Peyer's patch (tissue), 4 donors: Measurements from ENCODE around the gene KDM6A. TPM values are rescaled to one million over a fixed set of nuclear protein-coding genes. Genes with fewer than 3 reads are reported as not detected.

Experiments
- DNase-seq, 3 donors: peaks; one replicate each; pipeline ENCODE4 v3.0.0-alpha.2; 2017 to 2019
- H3K27ac ChIP-seq, 4 donors: fragments of 200-600 bp; sonication (generic); one replicate each; pipeline ENCODE4 v1.5.1; 2016 to 2019
- H3K27me3 ChIP-seq, 2 donors: fragments of 200-600 bp; sonication (generic); one replicate each; pipeline ENCODE4 v1.5.1; 2019
- H3K36me3 ChIP-seq, 3 donors: fragments of 200-600 bp; sonication (generic); one replicate each; pipeline ENCODE4 v1.5.1; 2016 to 2019
- H3K4me1 ChIP-seq, 4 donors: fragments of 200-600 bp; sonication (generic); one replicate each; pipeline ENCODE4 v1.5.1; 2016 to 2019
- H3K4me3 ChIP-seq, 4 donors: fragments of 200-600 bp; sonication (generic); 1 replicate in 3 of 4; 2 replicates in 1 of 4; pipeline ENCODE4 v1.5.1; 2016 to 2019; ENCODE audit warnings: mild to moderate bottlenecking in 1 of 4
- H3K9me3 ChIP-seq, 4 donors: fragments of 200-600 bp; sonication (generic); one replicate each; pipeline ENCODE4 v1.5.1; 2016 to 2019; ENCODE audit warnings: mild to moderate bottlenecking in 1 of 4
- POLR2A ChIP-seq, 2 donors: fragments of 450-650 bp; IDR thresholded peaks; one replicate each; pipeline ENCODE4 v1.5.1; 2017; ENCODE audit warnings: antibody characterized with exemption in 2 of 2, mild to moderate bottlenecking in 2 of 2, moderate library complexity in 2 of 2
- total RNA-seq, 4 donors: library from RNA; depleted of rRNA; stranded (reverse); fragments of >200 nt; gene quantifications; one replicate each; pipeline ENCODE4 v1.1.0, GENCODE V29; 2016
- TF ChIP-seq, protein P1 (sequence below), 6 experiments: fragments of 450-650 bp in 4 of 6; fragments of 200-600 bp in 2 of 6; sonication (generic) in 1 of 6; IDR thresholded peaks; one replicate each; pipeline ENCODE4 v1.5.1; 2017 to 2019; ENCODE audit warnings: antibody characterized with exemption in 6 of 6, mild to moderate bottlenecking in 3 of 6, moderate library complexity in 1 of 6

Gene KDM6A
- total RNA-seq, 4 donors from 2014 or later = 40.4 to 83.2 (median 73.7) TPM

DNA sequence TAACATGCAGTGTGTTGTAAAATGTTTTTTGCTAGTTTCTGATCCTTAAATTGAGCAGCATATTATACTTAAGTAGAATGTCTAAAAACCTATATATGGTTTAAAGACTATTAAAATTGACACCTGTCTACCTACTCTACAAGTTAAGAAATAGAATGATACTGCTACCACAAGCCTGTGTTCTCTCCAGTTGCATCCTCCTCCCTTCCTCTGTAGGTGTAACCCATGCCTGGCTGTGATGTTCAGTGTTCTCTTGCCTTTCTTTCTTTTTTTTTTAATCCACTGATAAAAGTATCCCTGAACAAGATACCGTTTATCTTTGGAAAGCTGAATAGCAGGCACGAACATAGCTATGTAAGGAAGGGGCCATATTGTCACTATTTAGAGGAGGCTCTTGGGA, 99.1 kb downstream of the KDM6A start:
- no peaks in the 10 kb centered on the region for H3K27me3 ChIP-seq
- TF ChIP-seq, protein P1, sequence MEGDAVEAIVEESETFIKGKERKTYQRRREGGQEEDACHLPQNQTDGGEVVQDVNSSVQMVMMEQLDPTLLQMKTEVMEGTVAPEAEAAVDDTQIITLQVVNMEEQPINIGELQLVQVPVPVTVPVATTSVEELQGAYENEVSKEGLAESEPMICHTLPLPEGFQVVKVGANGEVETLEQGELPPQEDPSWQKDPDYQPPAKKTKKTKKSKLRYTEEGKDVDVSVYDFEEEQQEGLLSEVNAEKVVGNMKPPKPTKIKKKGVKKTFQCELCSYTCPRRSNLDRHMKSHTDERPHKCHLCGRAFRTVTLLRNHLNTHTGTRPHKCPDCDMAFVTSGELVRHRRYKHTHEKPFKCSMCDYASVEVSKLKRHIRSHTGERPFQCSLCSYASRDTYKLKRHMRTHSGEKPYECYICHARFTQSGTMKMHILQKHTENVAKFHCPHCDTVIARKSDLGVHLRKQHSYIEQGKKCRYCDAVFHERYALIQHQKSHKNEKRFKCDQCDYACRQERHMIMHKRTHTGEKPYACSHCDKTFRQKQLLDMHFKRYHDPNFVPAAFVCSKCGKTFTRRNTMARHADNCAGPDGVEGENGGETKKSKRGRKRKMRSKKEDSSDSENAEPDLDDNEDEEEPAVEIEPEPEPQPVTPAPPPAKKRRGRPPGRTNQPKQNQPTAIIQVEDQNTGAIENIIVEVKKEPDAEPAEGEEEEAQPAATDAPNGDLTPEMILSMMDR (IDR thresholded peaks at IDR 0.05) = no peak
- TF ChIP-seq POLR2A (IDR thresholded peaks at IDR 0.05) = no peak
- H3K4me3 ChIP-seq = no peak overlapping the region
- H3K9me3 ChIP-seq = no peaks in the 10 kb centered on the region
- H3K4me1 ChIP-seq = no peaks in the 10 kb centered on the region
- H3K27ac ChIP-seq = no peak overlapping the region
- DNase-seq = no peak
- H3K36me3 ChIP-seq = no peaks in the 10 kb centered on the region

DNA sequence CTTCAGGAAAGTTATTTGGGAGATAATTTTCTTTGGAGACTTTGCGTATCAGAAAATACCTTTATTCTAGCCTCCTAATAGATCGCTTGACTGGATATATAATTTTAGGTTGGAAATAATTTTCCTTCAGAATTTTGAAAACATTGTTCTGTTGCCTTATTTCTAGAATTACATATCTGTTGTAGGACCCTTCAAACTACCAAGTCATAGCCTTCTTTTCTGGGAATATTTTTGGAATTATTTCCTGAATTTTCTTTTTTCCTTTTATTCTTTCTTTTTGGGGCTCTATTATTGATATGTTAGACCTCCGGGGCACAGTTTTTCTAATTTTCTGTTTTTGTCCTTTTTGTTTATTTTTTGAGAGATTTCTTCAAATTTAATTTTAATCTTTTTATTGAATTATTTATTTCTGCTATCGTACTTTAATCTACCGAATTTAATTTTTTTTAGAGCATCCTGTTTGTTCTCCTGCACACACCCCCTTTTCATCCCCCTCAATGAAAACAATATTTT, 100.5 kb downstream of the KDM6A start:
- Histone ChIP-seq H3K4me1 (no peaks in the 10 kb centered on the region), H3K27ac (no peak overlapping the region), H3K27me3 (no peaks in the 10 kb centered on the region), H3K4me3 (no peak overlapping the region), H3K9me3 (no peaks in the 10 kb centered on the region), H3K36me3 (no peaks in the 10 kb centered on the region)
- TF ChIP-seq POLR2A (IDR thresholded peaks at IDR 0.05) = no peak
- TF ChIP-seq, protein P1 (IDR thresholded peaks at IDR 0.05) = no peak
- DNase-seq = no peak

DNA sequence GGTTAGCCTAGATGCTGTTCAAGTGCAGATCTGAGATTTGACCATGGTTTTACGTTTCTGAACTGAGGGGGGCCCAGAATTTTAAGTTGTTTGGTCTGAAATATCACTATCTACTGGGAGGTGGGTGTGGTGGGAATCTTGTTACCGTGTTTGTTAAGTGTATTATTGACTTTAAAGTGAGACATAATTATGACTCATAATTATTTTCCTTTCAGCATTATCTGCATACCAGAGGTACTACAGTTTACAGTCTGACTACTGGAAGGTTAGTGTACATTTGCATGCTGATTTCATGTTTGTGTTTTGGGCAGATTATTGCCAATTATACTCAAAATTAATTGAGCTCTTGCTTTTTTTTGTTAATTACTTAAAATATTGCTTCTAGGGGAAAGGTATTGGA, 101.5 kb downstream of the KDM6A start:
- H3K27ac ChIP-seq = no peak overlapping the region
- no peaks in the 10 kb centered on the region for H3K4me1 ChIP-seq
- no peaks in the 10 kb centered on the region for H3K27me3 ChIP-seq
- no peak for DNase-seq
- no peak for TF ChIP-seq POLR2A (IDR thresholded peaks at IDR 0.05)
- TF ChIP-seq, protein P1 (IDR thresholded peaks at IDR 0.05) = no peak
- no peaks in the 10 kb centered on the region for H3K9me3 ChIP-seq
- no peak overlapping the region for H3K4me3 ChIP-seq
- no peaks in the 10 kb centered on the region for H3K36me3 ChIP-seq

DNA sequence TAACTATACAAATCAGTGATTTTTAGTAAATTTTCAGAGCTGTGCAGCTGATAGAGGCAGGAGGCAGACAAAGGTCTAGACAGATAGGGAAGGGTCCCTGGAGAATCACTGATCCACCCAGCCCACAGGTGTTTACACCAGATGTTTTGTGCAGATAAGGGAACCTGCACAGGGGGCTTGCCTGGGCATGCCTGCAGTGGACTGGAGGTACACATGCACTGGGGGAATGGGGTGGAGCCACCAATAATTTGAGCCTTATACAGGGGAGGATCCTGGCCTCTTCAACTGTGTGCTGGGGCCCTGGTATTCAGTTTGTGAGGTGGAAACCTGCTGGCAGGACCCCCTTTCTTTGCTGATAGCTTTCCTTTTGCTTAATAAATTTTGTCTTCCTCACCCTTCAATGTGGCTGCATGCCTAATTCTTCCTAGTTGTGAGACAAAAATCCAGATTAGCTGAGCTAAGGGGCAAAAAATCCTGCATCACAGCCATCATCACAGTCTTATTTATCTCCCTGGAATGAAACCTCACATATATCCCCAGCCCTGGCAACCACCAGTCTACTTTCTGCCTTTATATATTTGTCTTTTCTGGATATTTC, 102.8 kb downstream of the KDM6A start:
- no peak overlapping the region for H3K4me3 ChIP-seq
- H3K27ac ChIP-seq = no peak overlapping the region
- no peak for DNase-seq
- TF ChIP-seq POLR2A (IDR thresholded peaks at IDR 0.05) = no peak
- TF ChIP-seq, protein P1 (IDR thresholded peaks at IDR 0.05) = no peak
- no peaks in the 10 kb centered on the region for H3K4me1 ChIP-seq
- no peaks in the 10 kb centered on the region for H3K27me3 ChIP-seq
- H3K36me3 ChIP-seq = no peaks in the 10 kb centered on the region
- H3K9me3 ChIP-seq = no peaks in the 10 kb centered on the region

DNA sequence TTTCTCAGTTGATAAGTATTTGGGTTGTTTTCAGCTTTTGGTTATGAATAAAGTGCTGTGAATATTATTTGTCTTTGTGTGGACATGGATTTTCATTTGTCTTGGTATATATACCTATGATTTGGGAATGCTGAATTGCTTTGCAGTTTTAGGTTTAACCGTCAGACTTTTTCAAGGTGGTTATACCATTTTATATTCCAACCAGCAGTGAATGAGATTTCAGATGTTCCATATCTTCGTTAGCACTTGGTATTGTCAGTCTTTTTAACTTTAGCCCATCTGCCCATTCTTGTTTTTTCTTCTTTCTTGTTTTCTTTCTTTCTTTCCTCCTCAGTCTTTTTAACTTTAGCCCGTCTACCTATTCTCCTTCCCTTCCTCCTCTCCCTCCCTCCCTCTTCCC, 106.0 kb downstream of the KDM6A start:
- H3K4me1 ChIP-seq = no peaks in the 10 kb centered on the region
- no peaks in the 10 kb centered on the region for H3K27me3 ChIP-seq
- H3K36me3 ChIP-seq = no peaks in the 10 kb centered on the region
- no peak for TF ChIP-seq POLR2A (IDR thresholded peaks at IDR 0.05)
- TF ChIP-seq, protein P1 (IDR thresholded peaks at IDR 0.05) = no peak
- H3K27ac ChIP-seq = no peak overlapping the region
- no peaks in the 10 kb centered on the region for H3K9me3 ChIP-seq
- H3K4me3 ChIP-seq = no peak overlapping the region
- DNase-seq = no peak
